GM12875 (cell line): ENCODE measurements around the gene ATG10.

Experiments
- H3K4me3 ChIP-seq: one replicate; pipeline ENCODE4 v1.5.1; 2011; ENCODE audit warnings: low read depth, low read length, control low read depth
- CTCF ChIP-seq: IDR thresholded peaks from 2 replicates; pipeline ENCODE4 v1.5.1; 2011; ENCODE audit warnings: low read depth, mild to moderate bottlenecking, control low read depth, inconsistent platforms, low read length, moderate library complexity, borderline replicate concordance; ENCODE audit not compliant: insufficient read depth

ATG10 gene

GRCh38 chr5:82276800-82277612, 305.2 kb downstream of the ATG10 start:
- H3K4me3 ChIP-seq = peak overlapping the region; percentile 56
- TF ChIP-seq CTCF = no peak

- TF ChIP-seq CTCF = no peak
- H3K4me3 ChIP-seq = peak overlapping the region; percentile 56
Measured at GRCh38 chr5:82277613-82277986, 305.8 kb downstream of the ATG10 start.

- no peak for TF ChIP-seq CTCF
- H3K4me3 ChIP-seq = peak within 1 kb of the TSS; percentile 56
Measured at GRCh38 chr5:82277987-82278710, 306.3 kb downstream of the ATG10 start, which contains the start of gene RPS23. Gene RPS23 (minus strand): TSS chr5:82278354. CDS start chr5:82278323, 31 bp downstream.

GRCh38 chr5:82278711-82279370, 307.0 kb downstream of the ATG10 start:
- H3K4me3 ChIP-seq = peak overlapping the region; percentile 56
- TF ChIP-seq CTCF = no peak

- H3K4me3 ChIP-seq = no peak overlapping the region
- TF ChIP-seq CTCF = no peak
Measured at GRCh38 chr5:82283893-82284292, 312.1 kb downstream of the ATG10 start.

- H3K4me3 ChIP-seq = no peak overlapping the region
- TF ChIP-seq CTCF = no peak
Measured at GRCh38 chr5:82285206-82285605, 313.4 kb downstream of the ATG10 start.
